Activated T-cell treated with anti-CD3 and anti-CD28 coated beads, Interleukin-2, amount 50 U/mL, for 48 hours (primary cell): ENCODE measurements around the gene MYO1D.

Experiments used
- DNase-seq, 2 experiments: peaks; one replicate each; pipeline ENCODE4 v3.0.0-alpha.2; 2020

MYO1D gene

GRCh38 chr17:32496395-32497073, 380.4 kb downstream of the MYO1D start:
- DNase-seq: no peak

GRCh38 chr17:32495359-32496231, 381.3 kb downstream of the MYO1D start:
- DNase-seq: no peak

GRCh38 chr17:32494621-32495358, 382.1 kb downstream of the MYO1D start:
- DNase-seq: no peak

GRCh38 chr17:32493976-32494513, 382.9 kb downstream of the MYO1D start:
- no peak for DNase-seq

GRCh38 chr17:32493571-32493970, 383.4 kb downstream of the MYO1D start:
- DNase-seq: no peak

- DNase-seq: no peak
Observed at GRCh38 chr17:32492648-32493289, 384.2 kb downstream of the MYO1D start.

GRCh38 chr17:32492264-32492589, 384.7 kb downstream of the MYO1D start:
- DNase-seq: no peak

- peak; percentile 51 to 65 for DNase-seq
Observed at GRCh38 chr17:32491371-32492263, 385.3 kb downstream of the MYO1D start.

GRCh38 chr17:32490101-32490482, 386.8 kb downstream of the MYO1D start:
- DNase-seq: no peak

GRCh38 chr17:32489320-32490100, 387.4 kb downstream of the MYO1D start:
- DNase-seq: no peak

GRCh38 chr17:32488604-32489180, 388.2 kb downstream of the MYO1D start:
- DNase-seq: peak in 1 of 2 experiments; percentile 20

GRCh38 chr17:32488177-32488542, 388.8 kb downstream of the MYO1D start:
- peak in 1 of 2 experiments; percentile 26 for DNase-seq

GRCh38 chr17:32487473-32488176, 389.3 kb downstream of the MYO1D start:
- DNase-seq: peak; percentile 52 to 63

GRCh38 chr17:32486701-32487472, 390.0 kb downstream of the MYO1D start, which contains the start of gene CDK5R1:
Gene CDK5R1, plus strand, starts transcription at chr17:32486993. Its CDS starts 628 bp downstream, at chr17:32487621.
- peak; percentile 71 to 83 for DNase-seq

- peak; percentile 71 to 79 for DNase-seq
Observed at GRCh38 chr17:32486111-32486700, 390.7 kb downstream of the MYO1D start.

- peak in 1 of 2 experiments; percentile 20 for DNase-seq
Observed at GRCh38 chr17:32485261-32486110, 391.4 kb downstream of the MYO1D start.

- DNase-seq: peak; percentile 15 to 18
Observed at GRCh38 chr17:32484628-32485027, 392.3 kb downstream of the MYO1D start.
